ENCODE data around the gene TBX2.

The TBX2 gene

GRCh38 chr17:61360318-61360943 is 39.2 kb upstream of the TBX2 start:
- no peaks in the 10 kb centered on the region for H3F3A ChIP-seq (ENCODE audit: control insufficient read depth, insufficient read depth)
- H4K20me1 ChIP-seq (ENCODE audit: control insufficient read depth, insufficient read depth, low read depth, low read length) = no peaks in the 10 kb centered on the region
- no peak overlapping the region for H3K27ac ChIP-seq (ENCODE audit: low read depth, low read length)
- H3K4me3 ChIP-seq (ENCODE audit: low read length) = no peak overlapping the region
- no peaks in the 10 kb centered on the region for H3K4me1 ChIP-seq (ENCODE audit: control insufficient read depth, low read length)
- H3K27me3 ChIP-seq (ENCODE audit: control insufficient read depth, low read length) = no peaks in the 10 kb centered on the region
- peaks cover 7% of the 10 kb centered on the region; the same call in 1 of the 2 replicates for H3K79me2 ChIP-seq (ENCODE audit: control insufficient read depth, low read length)
- TF ChIP-seq, protein P1, sequence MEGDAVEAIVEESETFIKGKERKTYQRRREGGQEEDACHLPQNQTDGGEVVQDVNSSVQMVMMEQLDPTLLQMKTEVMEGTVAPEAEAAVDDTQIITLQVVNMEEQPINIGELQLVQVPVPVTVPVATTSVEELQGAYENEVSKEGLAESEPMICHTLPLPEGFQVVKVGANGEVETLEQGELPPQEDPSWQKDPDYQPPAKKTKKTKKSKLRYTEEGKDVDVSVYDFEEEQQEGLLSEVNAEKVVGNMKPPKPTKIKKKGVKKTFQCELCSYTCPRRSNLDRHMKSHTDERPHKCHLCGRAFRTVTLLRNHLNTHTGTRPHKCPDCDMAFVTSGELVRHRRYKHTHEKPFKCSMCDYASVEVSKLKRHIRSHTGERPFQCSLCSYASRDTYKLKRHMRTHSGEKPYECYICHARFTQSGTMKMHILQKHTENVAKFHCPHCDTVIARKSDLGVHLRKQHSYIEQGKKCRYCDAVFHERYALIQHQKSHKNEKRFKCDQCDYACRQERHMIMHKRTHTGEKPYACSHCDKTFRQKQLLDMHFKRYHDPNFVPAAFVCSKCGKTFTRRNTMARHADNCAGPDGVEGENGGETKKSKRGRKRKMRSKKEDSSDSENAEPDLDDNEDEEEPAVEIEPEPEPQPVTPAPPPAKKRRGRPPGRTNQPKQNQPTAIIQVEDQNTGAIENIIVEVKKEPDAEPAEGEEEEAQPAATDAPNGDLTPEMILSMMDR (IDR thresholded peaks at IDR 0.05; ENCODE audit: low read depth, low read length, poor library complexity, severe bottlenecking) = no peak
- no peak for TF ChIP-seq EZH2phosphoT487 (IDR thresholded peaks at IDR 0.05; ENCODE audit: borderline replicate concordance, low read length)
- H3K36me3 ChIP-seq (ENCODE audit: control insufficient read depth, low read length) = no peaks in the 10 kb centered on the region
- H3K4me2 ChIP-seq (ENCODE audit: low read length) = no peak overlapping the region
- H3K9me3 ChIP-seq (ENCODE audit: control insufficient read depth, insufficient read depth, low read length) = no peaks in the 10 kb centered on the region
- no peaks in the 10 kb centered on the region for H3K9me2 ChIP-seq (replicated peaks; ENCODE audit: control insufficient read depth, low read length)

DNA sequence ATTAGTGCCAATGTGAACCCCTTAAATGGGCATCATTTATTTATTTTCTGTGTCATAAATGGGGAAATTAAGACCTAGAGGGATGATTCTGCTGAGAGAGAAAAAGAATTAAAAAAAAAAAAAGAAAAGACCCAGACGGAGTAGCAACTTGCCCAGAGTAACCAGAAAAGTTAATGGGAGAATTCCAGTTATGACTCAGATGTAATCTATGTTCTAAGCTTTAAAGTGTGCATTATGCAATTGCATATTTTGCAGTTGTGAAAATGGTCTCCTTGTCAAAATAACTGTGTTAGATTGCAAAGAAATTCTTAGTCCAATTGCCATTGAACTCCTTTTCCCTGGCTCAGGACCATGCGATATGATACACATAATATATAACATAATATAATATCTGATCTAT is 38.6 kb upstream of the TBX2 start:
- no peaks in the 10 kb centered on the region for H4K20me1 ChIP-seq (ENCODE audit: control insufficient read depth, insufficient read depth, low read depth, low read length)
- peaks cover 6% of the 10 kb centered on the region; the same call in 1 of the 2 replicates for H3K79me2 ChIP-seq (ENCODE audit: control insufficient read depth, low read length)
- H3K36me3 ChIP-seq (ENCODE audit: control insufficient read depth, low read length) = no peaks in the 10 kb centered on the region
- H3K4me3 ChIP-seq (ENCODE audit: low read length) = no peak overlapping the region
- no peak overlapping the region for H3K27ac ChIP-seq (ENCODE audit: low read depth, low read length)
- H3F3A ChIP-seq (ENCODE audit: control insufficient read depth, insufficient read depth) = no peaks in the 10 kb centered on the region
- no peak for TF ChIP-seq EZH2phosphoT487 (IDR thresholded peaks at IDR 0.05; ENCODE audit: borderline replicate concordance, low read length)
- TF ChIP-seq, protein P1 (IDR thresholded peaks at IDR 0.05; ENCODE audit: low read depth, low read length, poor library complexity, severe bottlenecking) = no peak
- no peaks in the 10 kb centered on the region for H3K9me2 ChIP-seq (replicated peaks; ENCODE audit: control insufficient read depth, low read length)
- no peaks in the 10 kb centered on the region for H3K9me3 ChIP-seq (ENCODE audit: control insufficient read depth, insufficient read depth, low read length)
- no peaks in the 10 kb centered on the region for H3K4me1 ChIP-seq (ENCODE audit: control insufficient read depth, low read length)
- no peaks in the 10 kb centered on the region for H3K27me3 ChIP-seq (ENCODE audit: control insufficient read depth, low read length)
- no peak overlapping the region for H3K4me2 ChIP-seq (ENCODE audit: low read length)

- Histone ChIP-seq H3F3A (ENCODE audit: control insufficient read depth, insufficient read depth) (no peaks in the 10 kb centered on the region), H4K20me1 (ENCODE audit: control insufficient read depth, insufficient read depth, low read depth, low read length) (no peaks in the 10 kb centered on the region), H3K36me3 (ENCODE audit: control insufficient read depth, low read length) (no peaks in the 10 kb centered on the region), H3K4me2 (ENCODE audit: low read length) (no peak overlapping the region), H3K27me3 (ENCODE audit: control insufficient read depth, low read length) (no peaks in the 10 kb centered on the region), H3K9me3 (ENCODE audit: control insufficient read depth, insufficient read depth, low read length) (no peaks in the 10 kb centered on the region), H3K4me3 (ENCODE audit: low read length) (no peak overlapping the region), H3K79me2 (ENCODE audit: control insufficient read depth, low read length) (no peaks in the 10 kb centered on the region), H3K4me1 (ENCODE audit: control insufficient read depth, low read length) (no peaks in the 10 kb centered on the region), H3K9me2 (replicated peaks; ENCODE audit: control insufficient read depth, low read length) (no peaks in the 10 kb centered on the region), H3K27ac (ENCODE audit: low read depth, low read length) (no peak overlapping the region)
- TF ChIP-seq, protein P1 (IDR thresholded peaks at IDR 0.05; ENCODE audit: low read depth, low read length, poor library complexity, severe bottlenecking) = no peak
- no peak for TF ChIP-seq EZH2phosphoT487 (IDR thresholded peaks at IDR 0.05; ENCODE audit: borderline replicate concordance, low read length)
These were observed 37.2 kb upstream of the TBX2 start for GRCh38 chr17:61362396-61362795.
